SK-N-SH (cell line): ENCODE measurements around the gene BAG2.

Source experiments
- EZH2phosphoT487 ChIP-seq: fragments of 200-600 bp; sonication (generic); IDR thresholded peaks from 2 replicates; pipeline ENCODE4 v1.6.1; 2017; ENCODE audit warnings: low read depth, mixed run types, mild to moderate bottlenecking, antibody characterized with exemption, moderate library complexity, borderline replicate concordance
- RFX5 ChIP-seq: IDR thresholded peaks from 2 replicates; pipeline ENCODE4 v1.6.1; 2012; ENCODE audit warnings: mild to moderate bottlenecking, improper control_type of control experiment, low read length
- SIN3A ChIP-seq: IDR thresholded peaks from 2 replicates; pipeline ENCODE4 v1.6.1; 2012; ENCODE audit warnings: low read depth, mild to moderate bottlenecking, low read length, moderate library complexity, borderline replicate concordance
- TF ChIP-seq, protein P1 (sequence below): fragments of 200-600 bp; sonication (generic); IDR thresholded peaks from 2 replicates; pipeline ENCODE4 v1.6.1; 2017; ENCODE audit warnings: antibody characterized with exemption, mild to moderate bottlenecking, moderate library complexity
- TF ChIP-seq, protein P2 (sequence below): IDR thresholded peaks from 2 replicates; pipeline ENCODE4 v1.6.1; 2012; ENCODE audit warnings: mild to moderate bottlenecking, low read depth, low read length, moderate library complexity

- TF ChIP-seq, protein P1, sequence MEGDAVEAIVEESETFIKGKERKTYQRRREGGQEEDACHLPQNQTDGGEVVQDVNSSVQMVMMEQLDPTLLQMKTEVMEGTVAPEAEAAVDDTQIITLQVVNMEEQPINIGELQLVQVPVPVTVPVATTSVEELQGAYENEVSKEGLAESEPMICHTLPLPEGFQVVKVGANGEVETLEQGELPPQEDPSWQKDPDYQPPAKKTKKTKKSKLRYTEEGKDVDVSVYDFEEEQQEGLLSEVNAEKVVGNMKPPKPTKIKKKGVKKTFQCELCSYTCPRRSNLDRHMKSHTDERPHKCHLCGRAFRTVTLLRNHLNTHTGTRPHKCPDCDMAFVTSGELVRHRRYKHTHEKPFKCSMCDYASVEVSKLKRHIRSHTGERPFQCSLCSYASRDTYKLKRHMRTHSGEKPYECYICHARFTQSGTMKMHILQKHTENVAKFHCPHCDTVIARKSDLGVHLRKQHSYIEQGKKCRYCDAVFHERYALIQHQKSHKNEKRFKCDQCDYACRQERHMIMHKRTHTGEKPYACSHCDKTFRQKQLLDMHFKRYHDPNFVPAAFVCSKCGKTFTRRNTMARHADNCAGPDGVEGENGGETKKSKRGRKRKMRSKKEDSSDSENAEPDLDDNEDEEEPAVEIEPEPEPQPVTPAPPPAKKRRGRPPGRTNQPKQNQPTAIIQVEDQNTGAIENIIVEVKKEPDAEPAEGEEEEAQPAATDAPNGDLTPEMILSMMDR = no peak
- TF ChIP-seq EZH2phosphoT487 (no peak), RFX5 (no peak), SIN3A (no peak)
- TF ChIP-seq, protein P2, sequence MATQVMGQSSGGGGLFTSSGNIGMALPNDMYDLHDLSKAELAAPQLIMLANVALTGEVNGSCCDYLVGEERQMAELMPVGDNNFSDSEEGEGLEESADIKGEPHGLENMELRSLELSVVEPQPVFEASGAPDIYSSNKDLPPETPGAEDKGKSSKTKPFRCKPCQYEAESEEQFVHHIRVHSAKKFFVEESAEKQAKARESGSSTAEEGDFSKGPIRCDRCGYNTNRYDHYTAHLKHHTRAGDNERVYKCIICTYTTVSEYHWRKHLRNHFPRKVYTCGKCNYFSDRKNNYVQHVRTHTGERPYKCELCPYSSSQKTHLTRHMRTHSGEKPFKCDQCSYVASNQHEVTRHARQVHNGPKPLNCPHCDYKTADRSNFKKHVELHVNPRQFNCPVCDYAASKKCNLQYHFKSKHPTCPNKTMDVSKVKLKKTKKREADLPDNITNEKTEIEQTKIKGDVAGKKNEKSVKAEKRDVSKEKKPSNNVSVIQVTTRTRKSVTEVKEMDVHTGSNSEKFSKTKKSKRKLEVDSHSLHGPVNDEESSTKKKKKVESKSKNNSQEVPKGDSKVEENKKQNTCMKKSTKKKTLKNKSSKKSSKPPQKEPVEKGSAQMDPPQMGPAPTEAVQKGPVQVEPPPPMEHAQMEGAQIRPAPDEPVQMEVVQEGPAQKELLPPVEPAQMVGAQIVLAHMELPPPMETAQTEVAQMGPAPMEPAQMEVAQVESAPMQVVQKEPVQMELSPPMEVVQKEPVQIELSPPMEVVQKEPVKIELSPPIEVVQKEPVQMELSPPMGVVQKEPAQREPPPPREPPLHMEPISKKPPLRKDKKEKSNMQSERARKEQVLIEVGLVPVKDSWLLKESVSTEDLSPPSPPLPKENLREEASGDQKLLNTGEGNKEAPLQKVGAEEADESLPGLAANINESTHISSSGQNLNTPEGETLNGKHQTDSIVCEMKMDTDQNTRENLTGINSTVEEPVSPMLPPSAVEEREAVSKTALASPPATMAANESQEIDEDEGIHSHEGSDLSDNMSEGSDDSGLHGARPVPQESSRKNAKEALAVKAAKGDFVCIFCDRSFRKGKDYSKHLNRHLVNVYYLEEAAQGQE = no peak
These were observed 50.6 kb downstream of the BAG2 start for GRCh38 chr6:57222743-57223077.
